ENCODE data around the gene ZNF346. TPM values are rescaled to one million over a fixed set of nuclear protein-coding genes. Genes with fewer than 3 reads are reported as not detected.

The ZNF346 gene
- total and polyA plus RNA-seq, 10 of the 15 experiments (the other 5 are each of a cell fraction or from before 2014, with no cell fraction given) = 6.5 to 30.2 (median 24.0) TPM

DNA sequence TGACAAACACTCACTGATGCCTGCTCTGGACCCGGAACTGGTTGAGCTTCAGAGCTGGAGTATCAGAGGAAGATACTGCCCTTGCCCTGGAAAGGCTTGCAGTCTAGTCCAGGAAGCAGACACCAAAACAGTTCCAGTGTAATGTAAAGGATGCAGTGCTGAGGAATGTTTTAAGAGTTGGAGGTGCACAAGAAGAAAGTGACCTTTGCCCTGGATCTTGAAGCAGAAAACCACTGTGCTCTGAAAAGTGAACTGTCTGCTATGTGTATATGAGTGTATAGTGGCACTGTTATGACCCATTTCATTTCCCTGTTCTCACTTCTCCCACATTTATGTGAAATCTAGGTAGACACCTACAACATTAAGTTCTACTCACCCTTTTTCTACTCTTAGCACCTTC, 2.1 kb downstream of the ZNF346 start:
- peak; percentile 10 for ATAC-seq

DNA sequence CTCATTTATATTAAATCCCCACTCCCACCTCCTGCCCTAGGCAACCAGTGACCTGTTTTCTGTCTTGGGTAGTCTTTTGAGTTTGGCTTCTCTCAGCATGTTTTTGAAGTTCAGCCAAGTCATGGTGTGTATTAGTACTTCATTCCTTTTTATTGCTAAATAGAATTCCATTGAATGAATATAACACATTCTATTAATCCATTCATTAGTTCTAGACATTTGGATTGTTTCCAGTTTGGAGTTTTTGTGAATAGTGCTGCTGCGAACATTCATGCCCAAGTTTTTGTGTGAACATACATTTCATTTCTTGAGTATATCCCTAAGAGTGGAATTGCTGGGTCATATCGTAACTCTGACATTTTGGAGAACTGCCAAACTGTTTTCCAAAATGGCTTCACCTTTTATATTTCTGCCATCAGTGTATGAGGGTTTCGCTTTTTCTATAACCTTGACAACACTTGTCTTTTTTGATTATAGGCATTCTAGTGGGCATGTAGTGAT, 2.7 kb downstream of the ZNF346 start:
- H3K9me3 ChIP-seq (replicated peaks; ENCODE audit: control insufficient read depth, insufficient read depth, low read length) = no peaks in the 10 kb centered on the region; the same call in 2 of the 3 replicates
- ChIA-PET POLR2A (no interaction called here), RAD21 (ENCODE audit: unreplicated experiment) (no interaction called here), SMC1A (ENCODE audit: uncharacterized antibody, unreplicated experiment) (no interaction called here), CTCF (interaction anchor here (1.0 to 4.0 kb wide), 5 partner anchors 12 to 48 kb away, joined by 3 to 15 read pairs (median 4); no protein-coding TSS in a partner anchor)
- intact Hi-C loops (cut with micrococcal nuclease; ENCODE audit: unreplicated experiment) = no loop called here
- 0 out of 2 replicates have a peak overlapping the region, but pooled peaks have one; percentile 1 for H3K4me3 ChIP-seq
- peaks cover 0 to 7% of the 10 kb centered on the region in 2 experiments; a peak in 2 of 4 replicates for H3K36me3 ChIP-seq (ENCODE audit: control insufficient read depth in 2 of 2, insufficient read depth in 2 of 2, low read length in 1 of 2)
- H4K20me1 ChIP-seq (ENCODE audit: control insufficient read depth, insufficient read depth) = no peaks in the 10 kb centered on the region
- in situ Hi-C loops (cut with MboI) = no loop called here
- H3K9ac ChIP-seq (ENCODE audit: control insufficient read depth, insufficient read depth, low read length) = no peak overlapping the region
- ATAC-seq = no peak
- no peak for FAIRE-seq
- H3K27ac ChIP-seq (ENCODE audit: control insufficient read depth, insufficient read depth) = no peak overlapping the region
- BruUV-seq (replicated peaks) = no TSS peak
- H3K27me3 ChIP-seq (replicated peaks in 1 of 2; ENCODE audit: control insufficient read depth in 2 of 2, insufficient read depth in 2 of 2, low read length in 1 of 2) = no peaks in the 10 kb centered on the region
- no peak overlapping the region for H2AFZ ChIP-seq (ENCODE audit: control insufficient read depth, low read depth, low read length)
- peaks cover 6% of the 10 kb centered on the region for H3K4me1 ChIP-seq (ENCODE audit: control insufficient read depth, insufficient read depth, low read length)
- 97% methylated on average over 3 of the region's 3 CpGs for WGBS (ENCODE audit: insufficient coverage, insufficient replicate concordance, low lambda C conversion rate, missing lambda C conversion rate)
- H3K4me2 ChIP-seq (ENCODE audit: control insufficient read depth, insufficient read depth) = peak overlapping the region; percentile 74
- no peak for DNase-seq (ENCODE audit: low read depth, low spot score)
- peaks cover 42% of the 10 kb centered on the region for H3K79me2 ChIP-seq (ENCODE audit: control insufficient read depth, insufficient read depth, low read length)
- TF ChIP-seq, protein P1, sequence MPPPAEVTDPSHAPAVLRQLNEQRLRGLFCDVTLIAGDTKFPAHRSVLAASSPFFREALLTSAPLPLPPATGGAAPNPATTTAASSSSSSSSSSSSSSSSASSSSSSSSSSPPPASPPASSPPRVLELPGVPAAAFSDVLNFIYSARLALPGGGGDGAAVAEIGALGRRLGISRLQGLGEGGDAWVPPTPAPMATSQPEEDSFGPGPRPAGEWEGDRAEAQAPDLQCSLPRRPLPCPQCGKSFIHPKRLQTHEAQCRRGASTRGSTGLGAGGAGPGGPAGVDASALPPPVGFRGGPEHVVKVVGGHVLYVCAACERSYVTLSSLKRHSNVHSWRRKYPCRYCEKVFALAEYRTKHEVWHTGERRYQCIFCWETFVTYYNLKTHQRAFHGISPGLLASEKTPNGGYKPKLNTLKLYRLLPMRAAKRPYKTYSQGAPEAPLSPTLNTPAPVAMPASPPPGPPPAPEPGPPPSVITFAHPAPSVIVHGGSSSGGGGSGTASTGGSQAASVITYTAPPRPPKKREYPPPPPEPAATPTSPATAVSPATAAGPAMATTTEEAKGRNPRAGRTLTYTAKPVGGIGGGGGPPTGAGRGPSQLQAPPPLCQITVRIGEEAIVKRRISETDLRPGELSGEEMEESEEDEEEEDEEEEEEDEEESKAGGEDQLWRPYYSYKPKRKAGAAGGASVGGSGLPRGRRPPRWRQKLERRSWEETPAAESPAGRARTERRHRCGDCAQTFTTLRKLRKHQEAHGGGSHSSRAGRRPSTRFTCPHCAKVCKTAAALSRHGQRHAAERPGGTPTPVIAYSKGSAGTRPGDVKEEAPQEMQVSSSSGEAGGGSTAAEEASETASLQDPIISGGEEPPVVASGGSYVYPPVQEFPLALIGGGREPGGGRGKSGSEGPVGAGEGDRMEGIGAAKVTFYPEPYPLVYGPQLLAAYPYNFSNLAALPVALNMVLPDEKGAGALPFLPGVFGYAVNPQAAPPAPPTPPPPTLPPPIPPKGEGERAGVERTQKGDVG (CRISPR knock-in tag; IDR thresholded peaks at IDR 0.05) = no peak
- TF ChIP-seq TARDBP (IDR thresholded peaks at IDR 0.05; ENCODE audit: borderline replicate concordance) (no peak), MYC (IDR thresholded peaks at IDR 0.05; ENCODE audit: insufficient read depth, insufficient read length, insufficient replicate concordance, low read length, severe bottlenecking) (no peak), BHLHE40 (IDR thresholded peaks at IDR 0.05; ENCODE audit: borderline replicate concordance in 1 of 2, low read depth in 2 of 2, low read length in 1 of 2) (no peak), NRF1 (conservative IDR thresholded peaks at IDR 0.05; ENCODE audit: low read depth, low read length) (no peak), IKZF1 (conservative IDR thresholded peaks at IDR 0.05) (no peak), ZNF274 (IDR thresholded peaks at IDR 0.05; ENCODE audit: insufficient read depth, insufficient read length) (no peak), ASH2L (IDR thresholded peaks at IDR 0.05; ENCODE audit: borderline replicate concordance, low read depth) (no peak), POU2F2 (IDR thresholded peaks at IDR 0.05; ENCODE audit: borderline replicate concordance, low read depth, low read length) (no peak)

More for the DNA sequence above, 2.1 kb downstream of the ZNF346 start:
- in situ Hi-C loops (cut with MboI) (no loop called here), intact Hi-C loops (cut with micrococcal nuclease; ENCODE audit: unreplicated experiment) (no loop called here)
- no peaks in the 10 kb centered on the region for H3K27me3 ChIP-seq (replicated peaks in 1 of 2; ENCODE audit: control insufficient read depth in 2 of 2, insufficient read depth in 2 of 2, low read length in 1 of 2)
- no peak overlapping the region for H3K27ac ChIP-seq (ENCODE audit: control insufficient read depth, insufficient read depth)
- TSS peak; percentile 42 for BruUV-seq (replicated peaks)
- CTCF ChIA-PET = interaction anchor here (1.0 to 4.0 kb wide), 5 partner anchors 12 to 49 kb away, joined by 3 to 15 read pairs (median 4); no protein-coding TSS in a partner anchor
- TF ChIP-seq, protein P2, sequence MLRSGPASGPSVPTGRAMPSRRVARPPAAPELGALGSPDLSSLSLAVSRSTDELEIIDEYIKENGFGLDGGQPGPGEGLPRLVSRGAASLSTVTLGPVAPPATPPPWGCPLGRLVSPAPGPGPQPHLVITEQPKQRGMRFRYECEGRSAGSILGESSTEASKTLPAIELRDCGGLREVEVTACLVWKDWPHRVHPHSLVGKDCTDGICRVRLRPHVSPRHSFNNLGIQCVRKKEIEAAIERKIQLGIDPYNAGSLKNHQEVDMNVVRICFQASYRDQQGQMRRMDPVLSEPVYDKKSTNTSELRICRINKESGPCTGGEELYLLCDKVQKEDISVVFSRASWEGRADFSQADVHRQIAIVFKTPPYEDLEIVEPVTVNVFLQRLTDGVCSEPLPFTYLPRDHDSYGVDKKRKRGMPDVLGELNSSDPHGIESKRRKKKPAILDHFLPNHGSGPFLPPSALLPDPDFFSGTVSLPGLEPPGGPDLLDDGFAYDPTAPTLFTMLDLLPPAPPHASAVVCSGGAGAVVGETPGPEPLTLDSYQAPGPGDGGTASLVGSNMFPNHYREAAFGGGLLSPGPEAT (IDR thresholded peaks at IDR 0.05; ENCODE audit: low read depth) = no peak
- TF ChIP-seq NR2F1 (conservative IDR thresholded peaks at IDR 0.05) (peak; percentile 83), IKZF1 (conservative IDR thresholded peaks at IDR 0.05) (peak; percentile 32; the same call in 1 of the 2 replicates)
- H3K4me1 ChIP-seq (ENCODE audit: control insufficient read depth, insufficient read depth, low read length) = peaks cover 6% of the 10 kb centered on the region
- H3K9ac ChIP-seq (ENCODE audit: control insufficient read depth, insufficient read depth, low read length) = no peak overlapping the region
- FAIRE-seq (no peak), DNase-seq (ENCODE audit: low read depth, low spot score) (no peak)
- H3K4me2 ChIP-seq (ENCODE audit: control insufficient read depth, insufficient read depth) = peak overlapping the region; percentile 74
- peaks cover 42% of the 10 kb centered on the region for H3K79me2 ChIP-seq (ENCODE audit: control insufficient read depth, insufficient read depth, low read length)
- H3K9me3 ChIP-seq (replicated peaks; ENCODE audit: control insufficient read depth, insufficient read depth, low read length) = no peaks in the 10 kb centered on the region; the same call in 2 of the 3 replicates
- no peak overlapping the region for H2AFZ ChIP-seq (ENCODE audit: control insufficient read depth, low read depth, low read length)
- POLR2A ChIA-PET = interaction anchor here (0.7 kb wide), 1 partner anchor 377 kb away, joined by 4 read pairs; no protein-coding TSS in a partner anchor
- SMC1A ChIA-PET (ENCODE audit: uncharacterized antibody, unreplicated experiment) = no interaction called here
- 0 out of 2 replicates have a peak overlapping the region, but pooled peaks have one; percentile 1 for H3K4me3 ChIP-seq
- RAD21 ChIA-PET (ENCODE audit: unreplicated experiment) = no interaction called here
- H4K20me1 ChIP-seq (ENCODE audit: control insufficient read depth, insufficient read depth) = no peaks in the 10 kb centered on the region
- peaks cover 0 to 7% of the 10 kb centered on the region in 2 experiments; a peak in 2 of 4 replicates for H3K36me3 ChIP-seq (ENCODE audit: control insufficient read depth in 2 of 2, insufficient read depth in 2 of 2, low read length in 1 of 2)
- WGBS (ENCODE audit: insufficient coverage, insufficient replicate concordance, low lambda C conversion rate, missing lambda C conversion rate) = 100% methylated on average over 1 of the region's 1 CpG
